K562 (cell line): Measurements from ENCODE around the gene GPR3. TPM values are rescaled to one million over a fixed set of nuclear protein-coding genes. Genes with fewer than 3 reads are reported as not detected.

Source experiments
- ARID1B ChIP-seq: fragments of 450-650 bp; IDR thresholded peaks from 2 replicates; pipeline ENCODE4 v1.6.1; 2016; ENCODE audit warnings: antibody characterized with exemption, mild to moderate bottlenecking, inconsistent platforms
- CBX5 ChIP-seq: IDR thresholded peaks from 2 replicates; pipeline ENCODE4 v1.6.1; 2014; ENCODE audit warnings: low read depth, borderline replicate concordance
- E4F1 ChIP-seq: fragments of 250-450 bp; sonication (Bioruptor Pico); IDR thresholded peaks from 2 replicates; pipeline ENCODE4 v1.5.0; 2021; ENCODE audit warnings: mild to moderate bottlenecking, borderline replicate concordance
- FOSL1 ChIP-seq: fragments of 200-800 bp; sonication (Bioruptor generic); conservative IDR thresholded peaks from 2 replicates; pipeline ENCODE4 v1.6.1; 2016; ENCODE audit warnings: missing genetic modification characterization, missing compliant biosample characterization
- HDAC1 ChIP-seq, 2 experiments: fragments of 450-650 bp; IDR thresholded peaks; 2 replicates each; pipeline ENCODE4 v1.6.1; 2016 to 2017; ENCODE audit warnings: inconsistent platforms in 1 of 2, mild to moderate bottlenecking in 1 of 2, moderate library complexity in 1 of 2
- MAX ChIP-seq: sonication (generic); formaldehyde crosslinking; IDR thresholded peaks from 2 replicates; pipeline ENCODE4 v1.9.0; 2022; ENCODE audit warnings: mild to moderate bottlenecking, missing genetic modification reagents
- RNF2 ChIP-seq: sonication (generic); IDR thresholded peaks from 2 replicates; pipeline ENCODE4 v1.6.1; 2016
- SMAD1 ChIP-seq: fragments of 150-350 bp; IDR thresholded peaks from 2 replicates; pipeline ENCODE4 v1.6.1; 2014; ENCODE audit warnings: low read length, low read depth; ENCODE audit not compliant: partially characterized antibody
- SP1 ChIP-seq: sonication (generic); formaldehyde crosslinking; IDR thresholded peaks from 2 replicates; pipeline ENCODE4 v1.8.1; 2022; ENCODE audit warnings: mild to moderate bottlenecking, missing genetic modification reagents
- SUPT5H ChIP-seq: fragments of 450-650 bp; IDR thresholded peaks from 2 replicates; pipeline ENCODE4 v1.6.1; 2016
- TCF7L2 ChIP-seq: fragments of 150-350 bp; IDR thresholded peaks from 2 replicates; pipeline ENCODE4 v1.6.1; 2016; ENCODE audit warnings: low read depth, mild to moderate bottlenecking, low read length, moderate library complexity
- ZFP1 ChIP-seq: fragments of 450-650 bp; formaldehyde crosslinking; IDR thresholded peaks from 2 replicates; pipeline ENCODE4 v1.4.0; 2020; ENCODE audit warnings: mild to moderate bottlenecking, mixed read lengths
- ZNF444 ChIP-seq: fragments of 250-450 bp; sonication (Bioruptor Pico); IDR thresholded peaks from 2 replicates; pipeline ENCODE4 v1.4.0; 2020; ENCODE audit warnings: mild to moderate bottlenecking, moderate library complexity
- ZNF717 ChIP-seq: fragments of 250-450 bp; sonication (Bioruptor Pico); IDR thresholded peaks from 2 replicates; pipeline ENCODE4 v1.5.0; 2021
- polyA plus RNA-seq, 8 experiments: library from polyadenylated mRNA; depleted of rRNA in 4 of 8; stranded (reverse) in 5 of 8; unstranded in 3 of 8; fragments of >200 nt; fragmentation: Nextera tagmentation in 2 of 8; fragmentation: Illumina TruSeq in 1 of 8; extraction: Ambion mirVana in 2 of 8; extraction: Trizol in 1 of 8; gene quantifications; 2 replicates each; pipeline versions ENCODE4 v1.2.1 to v1.2.3, GENCODE V29; 2011 to 2014; ENCODE audit warnings: inconsistent platforms in 1 of 8, missing spikeins in 1 of 8
- total RNA-seq, 7 experiments: library from RNA; depleted of rRNA in 6 of 7; stranded (reverse); fragments of >200 nt in 6 of 7; fragmentation: Illumina TruSeq in 2 of 7; extraction: Trizol in 2 of 7; gene quantifications; 2 replicates each; pipeline versions ENCODE4 v1.2.1 to v1.2.3, GENCODE V29; 2011 to 2021; ENCODE audit warnings: low replicate concordance in 1 of 7
- TF ChIP-seq, protein P1 (sequence below): sonication (generic); formaldehyde crosslinking; IDR thresholded peaks from 2 replicates; pipeline ENCODE4 v1.8.0; 2022; ENCODE audit warnings: missing genetic modification reagents, mild to moderate bottlenecking, borderline replicate concordance
- TF ChIP-seq, protein P2 (sequence below), 2 experiments: IDR thresholded peaks; 2 replicates each; pipeline ENCODE4 v1.6.1; 2011; ENCODE audit warnings: borderline replicate concordance in 1 of 2, control low read depth in 1 of 2, low read depth in 1 of 2, low read length in 1 of 2, mild to moderate bottlenecking in 1 of 2, mixed read lengths in 1 of 2, moderate library complexity in 1 of 2; ENCODE audit not compliant: insufficient read depth in 1 of 2, insufficient read length in 1 of 2, poor library complexity in 1 of 2, severe bottlenecking in 1 of 2; ENCODE audit errors: extremely low read depth in 1 of 2
- TF ChIP-seq, protein P3 (sequence below): fragments of 200-800 bp; sonication (Bioruptor generic); IDR thresholded peaks from 2 replicates; pipeline ENCODE4 v1.6.1; 2017; ENCODE audit warnings: missing genetic modification characterization, missing compliant biosample characterization
- TF ChIP-seq, protein P4 (sequence below): fragments of 450-650 bp; IDR thresholded peaks from 2 replicates; pipeline ENCODE4 v1.7.0; 2016; ENCODE audit warnings: borderline replicate concordance

GPR3 gene
- total and polyA plus RNA-seq, 9 of the 15 experiments (the other 6 are each of a cell fraction or from before 2014, with no cell fraction given) = 0.24 to 11.5 (median 3.7) TPM

DNA sequence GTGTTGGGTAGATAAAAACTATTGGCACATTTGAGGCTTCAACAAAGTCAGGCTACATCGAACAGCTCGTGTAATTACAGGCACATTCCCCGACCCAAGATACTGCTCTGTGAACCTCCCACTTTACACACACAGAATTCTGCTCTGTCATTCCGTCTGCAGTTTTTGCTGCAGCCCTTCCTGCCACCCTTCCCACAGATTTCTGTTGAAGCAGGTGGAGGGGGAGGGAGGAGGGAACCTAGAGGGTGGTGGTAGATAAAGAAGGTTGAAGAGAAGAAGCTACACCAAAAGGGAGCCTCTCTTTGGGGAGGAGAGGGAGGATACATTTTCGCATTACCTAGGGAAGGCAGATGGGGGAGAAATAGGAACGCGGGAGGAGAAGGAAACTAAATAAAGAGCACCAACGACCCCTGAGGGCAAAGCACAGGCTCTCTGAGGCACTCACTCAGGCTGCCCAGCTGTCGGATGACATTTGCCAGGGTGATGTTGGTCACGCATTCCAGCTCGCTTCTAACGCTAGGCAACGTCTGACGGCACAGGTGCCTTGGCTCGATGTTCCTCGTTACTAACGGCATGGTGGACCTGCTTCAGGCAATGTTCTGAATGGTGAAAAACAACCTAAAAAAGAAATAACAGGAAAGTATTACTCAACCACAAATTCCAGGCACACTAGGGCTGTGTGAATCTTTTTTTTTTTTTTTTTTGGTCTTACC lies 36.0 kb downstream of the GPR3 start (continued):
- no peak for TF ChIP-seq E4F1 (CRISPR knock-in tag)
- TF ChIP-seq MAX (CRISPR knock-in tag) = peak; percentile 46; the same call in 1 of the 2 replicates
- TF ChIP-seq, protein P1, sequence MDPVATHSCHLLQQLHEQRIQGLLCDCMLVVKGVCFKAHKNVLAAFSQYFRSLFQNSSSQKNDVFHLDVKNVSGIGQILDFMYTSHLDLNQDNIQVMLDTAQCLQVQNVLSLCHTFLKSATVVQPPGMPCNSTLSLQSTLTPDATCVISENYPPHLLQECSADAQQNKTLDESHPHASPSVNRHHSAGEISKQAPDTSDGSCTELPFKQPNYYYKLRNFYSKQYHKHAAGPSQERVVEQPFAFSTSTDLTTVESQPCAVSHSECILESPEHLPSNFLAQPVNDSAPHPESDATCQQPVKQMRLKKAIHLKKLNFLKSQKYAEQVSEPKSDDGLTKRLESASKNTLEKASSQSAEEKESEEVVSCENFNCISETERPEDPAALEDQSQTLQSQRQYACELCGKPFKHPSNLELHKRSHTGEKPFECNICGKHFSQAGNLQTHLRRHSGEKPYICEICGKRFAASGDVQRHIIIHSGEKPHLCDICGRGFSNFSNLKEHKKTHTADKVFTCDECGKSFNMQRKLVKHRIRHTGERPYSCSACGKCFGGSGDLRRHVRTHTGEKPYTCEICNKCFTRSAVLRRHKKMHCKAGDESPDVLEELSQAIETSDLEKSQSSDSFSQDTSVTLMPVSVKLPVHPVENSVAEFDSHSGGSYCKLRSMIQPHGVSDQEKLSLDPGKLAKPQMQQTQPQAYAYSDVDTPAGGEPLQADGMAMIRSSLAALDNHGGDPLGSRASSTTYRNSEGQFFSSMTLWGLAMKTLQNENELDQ (CRISPR knock-in tag) = no peak
- TF ChIP-seq, protein P2, sequence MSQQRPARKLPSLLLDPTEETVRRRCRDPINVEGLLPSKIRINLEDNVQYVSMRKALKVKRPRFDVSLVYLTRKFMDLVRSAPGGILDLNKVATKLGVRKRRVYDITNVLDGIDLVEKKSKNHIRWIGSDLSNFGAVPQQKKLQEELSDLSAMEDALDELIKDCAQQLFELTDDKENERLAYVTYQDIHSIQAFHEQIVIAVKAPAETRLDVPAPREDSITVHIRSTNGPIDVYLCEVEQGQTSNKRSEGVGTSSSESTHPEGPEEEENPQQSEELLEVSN (IDR thresholded peaks at IDR 0.05; ENCODE audit: borderline replicate concordance in 1 of 2, extremely low read depth in 1 of 2, insufficient read depth in 1 of 2, insufficient read length in 1 of 2, low read depth in 1 of 2, low read length in 1 of 2, poor library complexity in 1 of 2, severe bottlenecking in 1 of 2) = peak; percentile 35 to 71
- TF ChIP-seq SP1 (CRISPR knock-in tag) = 0 out of 2 replicates have a peak, but pooled peaks have one; percentile 46
- no peak for TF ChIP-seq ZFP1 (CRISPR knock-in tag)
- no peak for TF ChIP-seq SMAD1
- 0 out of 2 replicates have a peak, but pooled peaks have one; percentile 21 for TF ChIP-seq SUPT5H
- no peak for TF ChIP-seq CBX5
- no peak for TF ChIP-seq ZNF444 (CRISPR knock-in tag)
- TF ChIP-seq, protein P3, sequence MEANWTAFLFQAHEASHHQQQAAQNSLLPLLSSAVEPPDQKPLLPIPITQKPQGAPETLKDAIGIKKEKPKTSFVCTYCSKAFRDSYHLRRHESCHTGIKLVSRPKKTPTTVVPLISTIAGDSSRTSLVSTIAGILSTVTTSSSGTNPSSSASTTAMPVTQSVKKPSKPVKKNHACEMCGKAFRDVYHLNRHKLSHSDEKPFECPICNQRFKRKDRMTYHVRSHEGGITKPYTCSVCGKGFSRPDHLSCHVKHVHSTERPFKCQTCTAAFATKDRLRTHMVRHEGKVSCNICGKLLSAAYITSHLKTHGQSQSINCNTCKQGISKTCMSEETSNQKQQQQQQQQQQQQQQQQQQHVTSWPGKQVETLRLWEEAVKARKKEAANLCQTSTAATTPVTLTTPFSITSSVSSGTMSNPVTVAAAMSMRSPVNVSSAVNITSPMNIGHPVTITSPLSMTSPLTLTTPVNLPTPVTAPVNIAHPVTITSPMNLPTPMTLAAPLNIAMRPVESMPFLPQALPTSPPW (CRISPR knock-in tag) = peak; percentile 93
- TF ChIP-seq RNF2 = peak; percentile 85
- TF ChIP-seq ZNF717 (CRISPR knock-in tag) = no peak
- TF ChIP-seq, protein P4, sequence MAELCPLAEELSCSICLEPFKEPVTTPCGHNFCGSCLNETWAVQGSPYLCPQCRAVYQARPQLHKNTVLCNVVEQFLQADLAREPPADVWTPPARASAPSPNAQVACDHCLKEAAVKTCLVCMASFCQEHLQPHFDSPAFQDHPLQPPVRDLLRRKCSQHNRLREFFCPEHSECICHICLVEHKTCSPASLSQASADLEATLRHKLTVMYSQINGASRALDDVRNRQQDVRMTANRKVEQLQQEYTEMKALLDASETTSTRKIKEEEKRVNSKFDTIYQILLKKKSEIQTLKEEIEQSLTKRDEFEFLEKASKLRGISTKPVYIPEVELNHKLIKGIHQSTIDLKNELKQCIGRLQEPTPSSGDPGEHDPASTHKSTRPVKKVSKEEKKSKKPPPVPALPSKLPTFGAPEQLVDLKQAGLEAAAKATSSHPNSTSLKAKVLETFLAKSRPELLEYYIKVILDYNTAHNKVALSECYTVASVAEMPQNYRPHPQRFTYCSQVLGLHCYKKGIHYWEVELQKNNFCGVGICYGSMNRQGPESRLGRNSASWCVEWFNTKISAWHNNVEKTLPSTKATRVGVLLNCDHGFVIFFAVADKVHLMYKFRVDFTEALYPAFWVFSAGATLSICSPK = peak; percentile 46; the same call in 1 of the 2 replicates
- TF ChIP-seq ARID1B = peak; percentile 89
- TF ChIP-seq HDAC1 (IDR thresholded peaks at IDR 0.05) = peak; percentile 55 to 97; a peak in 3 of 4 replicates
- no peak for TF ChIP-seq FOSL1 (tag)
- no peak for TF ChIP-seq TCF7L2
